ENCODE results near the gene ADGRA1. TPM values are rescaled to one million over a fixed set of nuclear protein-coding genes. Genes with fewer than 3 reads are reported as not detected.

The ADGRA1 gene
- total and polyA plus RNA-seq, 3 experiments from 2014 or later: not detected

DNA sequence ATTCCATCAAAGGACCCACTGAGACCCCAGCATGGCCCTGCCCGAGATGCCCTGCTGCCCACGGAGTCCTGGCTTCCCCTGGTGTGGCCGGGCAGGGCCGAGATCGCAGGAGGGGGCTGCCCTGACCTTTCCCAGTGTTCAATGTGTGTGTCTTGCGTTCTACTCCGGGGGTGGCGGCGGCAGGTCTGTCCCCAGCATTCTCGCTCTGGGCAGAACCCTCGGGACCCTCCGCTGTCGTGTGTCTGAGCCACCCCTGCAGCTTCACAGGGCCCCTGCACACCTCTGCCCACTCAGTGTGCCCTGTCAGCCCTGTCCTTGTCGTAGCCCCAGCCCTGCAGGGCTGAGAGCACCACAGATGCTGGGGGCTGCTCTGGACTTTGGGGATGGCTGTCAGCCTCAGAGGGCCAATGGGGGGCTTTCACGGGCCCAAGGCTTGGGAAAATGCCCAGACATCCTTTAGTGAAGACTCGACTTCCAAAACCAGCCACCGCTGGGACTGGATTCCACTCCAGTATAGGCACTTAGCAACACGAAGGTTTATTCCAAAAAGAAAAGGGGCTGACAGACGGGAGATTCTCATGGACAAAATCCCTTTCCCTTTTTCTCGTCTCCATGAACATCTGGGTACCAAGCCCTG, 42.3 kb downstream of the ADGRA1 start:
- H3K9me3 ChIP-seq (ENCODE audit: low read length): no peaks in the 10 kb centered on the region
- H3K4me3 ChIP-seq (ENCODE audit: low read length): no peak overlapping the region
- H3K4me1 ChIP-seq (ENCODE audit: insufficient read depth, low read length): no peaks in the 10 kb centered on the region
- POLR2A ChIA-PET: no interaction called here
- no peaks in the 10 kb centered on the region for H3K9me3 Mint-ChIP-seq
- H3K27ac ChIP-seq (ENCODE audit: low read depth, low read length): no peak overlapping the region
- no peak for DNase-seq
- no peak overlapping the region for H3K4me3 Mint-ChIP-seq
- H3K4me1 Mint-ChIP-seq: peaks cover under 1 to 2% (median 2%) of the 10 kb centered on the region in 3 donors
- no peak overlapping the region for H3K27ac Mint-ChIP-seq
- H3K27me3 Mint-ChIP-seq: peaks cover 2 to 5% of the 10 kb centered on the region in 2 donors
- no peaks in the 10 kb centered on the region for H3K36me3 Mint-ChIP-seq
- CTCF ChIA-PET: no interaction called here
- H3K27me3 ChIP-seq (ENCODE audit: insufficient read depth, low read length, poor library complexity, severe bottlenecking): no peaks in the 10 kb centered on the region
- no peaks in the 10 kb centered on the region for H3K36me3 ChIP-seq (ENCODE audit: insufficient read depth, low read length)

DNA sequence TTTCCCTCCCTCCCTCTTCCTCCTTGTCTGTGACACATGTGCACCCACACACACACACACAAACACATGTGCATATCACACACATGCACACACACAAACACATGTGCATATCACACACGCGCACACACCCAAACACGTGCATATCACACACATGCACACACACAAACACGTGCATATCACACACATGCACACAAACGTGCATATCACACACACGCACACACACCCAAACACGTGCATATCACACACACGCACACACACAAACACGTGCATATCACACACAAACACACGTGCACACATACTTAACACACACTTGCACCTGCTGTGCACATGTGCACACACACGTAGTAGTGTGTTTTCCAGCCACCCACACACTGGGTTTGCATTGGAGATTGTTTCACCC, 42.9 kb downstream of the ADGRA1 start:
- Histone ChIP-seq H3K4me1 (ENCODE audit: insufficient read depth, low read length) (no peaks in the 10 kb centered on the region), H3K36me3 (ENCODE audit: insufficient read depth, low read length) (no peaks in the 10 kb centered on the region), H3K4me3 (ENCODE audit: low read length) (no peak overlapping the region), H3K9me3 (ENCODE audit: low read length) (no peaks in the 10 kb centered on the region), H3K27me3 (ENCODE audit: insufficient read depth, low read length, poor library complexity, severe bottlenecking) (no peaks in the 10 kb centered on the region), H3K27ac (ENCODE audit: low read depth, low read length) (no peak overlapping the region)
- H3K27me3 Mint-ChIP-seq: peaks cover 0 to 2% of the 10 kb centered on the region in 2 donors
- ChIA-PET POLR2A (no interaction called here), CTCF (no interaction called here)
- no peaks in the 10 kb centered on the region for H3K9me3 Mint-ChIP-seq
- no peak for DNase-seq
- H3K4me1 Mint-ChIP-seq: no peaks in the 10 kb centered on the region
- no peaks in the 10 kb centered on the region for H3K36me3 Mint-ChIP-seq
- H3K27ac Mint-ChIP-seq: no peak overlapping the region
- H3K4me3 Mint-ChIP-seq: no peak overlapping the region

DNA sequence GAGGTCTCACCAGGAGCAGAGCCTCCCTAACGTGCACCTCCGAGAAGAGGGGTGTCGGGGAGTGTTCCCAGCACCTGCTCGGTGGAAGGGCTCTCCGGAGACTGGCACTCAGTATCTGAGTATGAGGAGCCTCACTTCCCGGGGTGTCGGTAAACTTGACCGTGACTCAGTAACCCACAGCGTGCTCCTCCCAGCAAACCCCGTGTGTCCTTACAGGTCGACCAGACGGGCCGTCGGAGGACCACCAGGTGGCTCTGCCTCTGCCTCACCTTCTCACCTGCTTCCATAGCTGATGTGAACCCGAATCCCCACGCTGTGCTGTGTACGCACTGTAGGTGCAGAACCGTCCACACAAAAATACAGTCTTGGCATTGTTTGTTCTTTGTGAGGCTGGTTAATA, 43.3 kb downstream of the ADGRA1 start:
- H3K27me3 ChIP-seq (ENCODE audit: insufficient read depth, low read length, poor library complexity, severe bottlenecking): no peaks in the 10 kb centered on the region
- ChIA-PET CTCF (no interaction called here), POLR2A (no interaction called here)
- H3K4me3 ChIP-seq (ENCODE audit: low read length): no peak overlapping the region
- no peaks in the 10 kb centered on the region for H3K9me3 Mint-ChIP-seq
- no peak overlapping the region for H3K27ac Mint-ChIP-seq
- no peak for DNase-seq
- H3K9me3 ChIP-seq (ENCODE audit: low read length): no peaks in the 10 kb centered on the region
- H3K36me3 ChIP-seq (ENCODE audit: insufficient read depth, low read length): no peaks in the 10 kb centered on the region
- no peak overlapping the region for H3K27ac ChIP-seq (ENCODE audit: low read depth, low read length)
- no peaks in the 10 kb centered on the region for H3K36me3 Mint-ChIP-seq
- H3K4me3 Mint-ChIP-seq: no peak overlapping the region
- H3K4me1 Mint-ChIP-seq: no peaks in the 10 kb centered on the region
- H3K4me1 ChIP-seq (ENCODE audit: insufficient read depth, low read length): no peaks in the 10 kb centered on the region
- H3K27me3 Mint-ChIP-seq: no peaks in the 10 kb centered on the region

DNA sequence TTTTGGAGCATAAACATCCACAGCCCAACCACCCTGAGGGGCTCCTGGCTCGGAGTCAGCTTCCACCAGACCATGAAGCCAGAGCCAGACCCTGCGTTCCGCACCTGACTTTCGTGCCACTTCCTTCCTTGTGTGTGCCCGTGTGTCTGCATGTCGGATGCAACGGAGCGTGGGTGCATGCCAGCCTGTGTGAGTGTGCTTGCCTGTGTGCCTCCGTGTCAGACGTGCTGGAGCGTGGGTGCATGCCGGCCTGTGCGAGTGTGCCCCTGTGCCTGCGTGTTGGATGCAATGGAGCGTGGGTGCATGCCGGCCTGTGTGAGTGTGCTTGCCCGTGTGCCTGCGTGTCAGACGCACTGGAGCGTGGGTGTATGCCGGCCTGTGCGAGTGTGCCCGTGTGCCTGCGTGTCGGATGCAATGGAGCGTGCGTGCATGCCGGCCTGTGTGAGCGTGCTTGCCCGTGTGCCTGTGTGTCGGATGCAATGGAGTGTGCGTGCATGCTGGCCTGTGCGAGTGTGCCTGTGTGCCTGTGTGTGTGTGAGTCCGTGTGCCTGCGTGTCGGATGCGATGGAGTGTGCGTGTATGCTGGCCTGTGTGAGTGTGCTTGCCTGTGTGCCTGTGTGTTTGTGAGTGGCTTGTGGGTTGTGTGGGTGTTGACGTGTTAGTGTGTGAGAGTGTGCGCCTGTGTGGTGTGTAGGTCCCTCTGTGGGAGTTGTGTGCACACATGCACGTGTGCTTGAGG, 44.2 kb downstream of the ADGRA1 start:
- H3K4me3 ChIP-seq (ENCODE audit: low read length): no peak overlapping the region
- no peaks in the 10 kb centered on the region for H3K36me3 ChIP-seq (ENCODE audit: insufficient read depth, low read length)
- Mint-ChIP-seq H3K27ac (peak overlapping the region in 1 of 8 donors; percentile 64), H3K9me3 (no peaks in the 10 kb centered on the region), H3K4me3 (no peak overlapping the region), H3K27me3 (no peaks in the 10 kb centered on the region), H3K36me3 (no peaks in the 10 kb centered on the region), H3K4me1 (no peaks in the 10 kb centered on the region)
- H3K27me3 ChIP-seq (ENCODE audit: insufficient read depth, low read length, poor library complexity, severe bottlenecking): no peaks in the 10 kb centered on the region
- no peak overlapping the region for H3K27ac ChIP-seq (ENCODE audit: low read depth, low read length)
- no peak for DNase-seq
- ChIA-PET CTCF (no interaction called here), POLR2A (no interaction called here)
- H3K9me3 ChIP-seq (ENCODE audit: low read length): no peaks in the 10 kb centered on the region
- no peaks in the 10 kb centered on the region for H3K4me1 ChIP-seq (ENCODE audit: insufficient read depth, low read length)

DNA sequence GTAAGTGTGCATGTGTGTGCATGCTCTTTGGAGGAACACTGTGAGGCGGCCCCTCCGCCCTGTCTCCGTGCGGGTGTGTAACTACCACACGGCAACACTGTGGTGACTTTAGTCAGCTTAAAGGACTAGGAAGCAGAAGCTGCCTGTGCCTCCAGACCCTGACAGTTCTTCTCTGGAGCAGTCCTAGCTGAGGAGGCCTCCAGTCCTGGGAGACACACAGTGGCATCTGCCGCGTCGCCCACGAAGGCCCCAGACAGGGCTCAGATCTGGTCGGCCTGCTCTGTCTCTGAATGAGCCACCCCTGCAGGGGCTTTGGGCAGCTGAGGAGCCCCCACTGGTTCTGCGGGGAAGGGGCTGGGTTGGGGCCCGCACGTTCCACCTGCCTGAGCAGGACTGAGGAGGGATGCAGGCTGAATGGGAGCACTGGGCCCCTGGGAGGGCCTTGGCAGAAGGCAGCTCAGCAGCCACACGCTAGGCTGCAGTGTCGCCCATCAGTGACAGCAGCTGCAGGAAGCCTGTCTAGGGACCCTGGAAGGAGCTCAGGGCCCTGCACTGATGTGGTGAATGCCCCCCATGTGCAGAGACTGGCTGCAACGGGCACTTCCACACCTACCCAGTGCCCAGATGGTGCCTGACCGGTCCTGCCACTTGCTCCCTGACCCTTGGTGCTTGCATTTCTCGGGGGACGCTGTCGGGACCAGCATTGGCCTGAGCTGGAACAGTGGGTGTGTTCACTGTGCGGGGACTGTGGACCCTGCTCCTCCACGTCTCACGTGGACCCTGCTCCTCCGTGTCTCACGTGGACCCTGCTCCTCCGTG, 45.0 kb downstream of the ADGRA1 start:
- H3K4me3 ChIP-seq (ENCODE audit: low read length): no peak overlapping the region
- H3K9me3 Mint-ChIP-seq: no peaks in the 10 kb centered on the region
- no peaks in the 10 kb centered on the region for H3K27me3 Mint-ChIP-seq
- H3K4me1 ChIP-seq (ENCODE audit: insufficient read depth, low read length): no peaks in the 10 kb centered on the region
- H3K9me3 ChIP-seq (ENCODE audit: low read length): no peaks in the 10 kb centered on the region
- no peak overlapping the region for H3K27ac ChIP-seq (ENCODE audit: low read depth, low read length)
- H3K27ac Mint-ChIP-seq: no peak overlapping the region
- POLR2A ChIA-PET: no interaction called here
- CTCF ChIA-PET: no interaction called here
- no peak for DNase-seq
- H3K27me3 ChIP-seq (ENCODE audit: insufficient read depth, low read length, poor library complexity, severe bottlenecking): no peaks in the 10 kb centered on the region
- no peak overlapping the region for H3K4me3 Mint-ChIP-seq
- H3K36me3 Mint-ChIP-seq: no peaks in the 10 kb centered on the region
- no peaks in the 10 kb centered on the region for H3K36me3 ChIP-seq (ENCODE audit: insufficient read depth, low read length)
- no peaks in the 10 kb centered on the region for H3K4me1 Mint-ChIP-seq

DNA sequence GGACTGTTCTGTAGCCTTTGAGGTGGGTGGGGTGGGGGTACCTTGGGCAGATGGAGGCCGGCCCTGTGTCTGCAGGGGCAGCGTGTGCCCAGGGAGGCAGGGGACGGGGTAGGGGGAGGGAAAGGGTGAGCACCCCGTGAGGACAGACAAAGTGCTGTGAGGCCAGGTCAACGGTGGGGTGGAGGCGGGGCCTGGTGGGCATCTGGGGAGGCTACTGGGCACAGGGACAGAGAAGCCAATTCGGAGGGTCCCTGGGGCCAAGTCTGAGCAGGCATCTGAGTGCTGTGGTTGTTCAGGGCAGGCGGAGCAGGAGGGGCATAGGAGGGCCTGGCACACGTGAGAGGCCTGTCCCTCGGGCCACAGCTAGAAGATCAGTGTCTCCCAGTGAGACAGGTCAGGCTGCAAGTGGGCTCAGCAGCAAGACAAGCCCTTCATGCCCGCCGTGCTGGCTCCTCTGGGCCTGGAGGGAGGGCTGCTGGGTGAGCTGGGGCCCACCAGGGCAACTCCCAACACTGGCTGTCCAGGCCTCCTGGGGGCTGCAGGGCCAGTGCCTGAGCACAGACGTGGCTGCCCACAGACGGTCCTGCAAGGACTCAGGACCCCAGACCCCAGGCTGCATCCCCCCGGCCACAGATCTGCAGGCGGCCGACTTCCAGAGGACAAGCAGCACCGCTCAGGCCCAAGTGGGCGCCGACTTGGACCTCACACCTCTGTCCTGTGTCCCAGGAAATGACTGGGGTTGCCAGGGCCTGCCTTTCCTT, 45.9 kb downstream of the ADGRA1 start:
- no peak overlapping the region for H3K27ac Mint-ChIP-seq
- Histone ChIP-seq H3K36me3 (ENCODE audit: insufficient read depth, low read length) (no peaks in the 10 kb centered on the region), H3K4me3 (ENCODE audit: low read length) (no peak overlapping the region), H3K4me1 (ENCODE audit: insufficient read depth, low read length) (no peaks in the 10 kb centered on the region), H3K9me3 (ENCODE audit: low read length) (no peaks in the 10 kb centered on the region), H3K27me3 (ENCODE audit: insufficient read depth, low read length, poor library complexity, severe bottlenecking) (no peaks in the 10 kb centered on the region), H3K27ac (ENCODE audit: low read depth, low read length) (no peak overlapping the region)
- no peaks in the 10 kb centered on the region for H3K27me3 Mint-ChIP-seq
- ChIA-PET CTCF (no interaction called here), POLR2A (no interaction called here)
- DNase-seq: no peak
- no peaks in the 10 kb centered on the region for H3K9me3 Mint-ChIP-seq
- no peaks in the 10 kb centered on the region for H3K4me1 Mint-ChIP-seq
- H3K36me3 Mint-ChIP-seq: no peaks in the 10 kb centered on the region
- no peak overlapping the region for H3K4me3 Mint-ChIP-seq

DNA sequence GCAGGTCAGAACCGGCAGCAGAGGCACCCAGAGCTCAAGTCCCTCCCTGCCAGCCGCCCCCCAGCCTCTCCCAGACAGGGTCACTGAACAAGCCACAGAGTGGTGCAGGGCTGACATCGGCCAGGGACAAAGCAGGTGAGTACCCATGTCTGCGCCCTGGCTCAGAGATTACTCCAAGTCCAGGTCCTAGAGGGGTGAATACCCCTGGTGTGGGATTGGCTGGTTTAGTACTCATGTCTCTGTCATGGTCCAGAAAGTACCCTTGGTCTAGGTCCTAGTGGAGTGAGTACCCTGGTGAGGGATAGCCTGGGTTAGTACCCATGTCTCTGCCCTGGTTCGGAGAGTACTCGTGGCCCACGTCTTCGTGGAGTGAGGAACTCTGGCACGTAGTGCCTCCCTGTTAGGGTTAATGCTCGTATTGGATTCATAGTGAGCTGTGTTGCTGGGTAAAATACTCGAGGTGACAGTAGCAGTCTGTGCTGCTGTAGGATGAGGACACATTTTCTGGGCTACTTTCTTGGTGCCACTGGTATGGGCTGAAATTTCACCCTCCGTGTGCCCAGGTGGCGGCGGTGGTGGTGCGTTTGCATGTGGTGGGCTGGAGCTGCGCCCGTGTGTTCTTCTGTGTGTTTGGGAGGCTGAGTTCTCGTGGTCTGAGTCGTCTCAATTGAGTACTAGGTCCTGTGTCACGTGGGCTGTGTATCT, 46.8 kb downstream of the ADGRA1 start:
- Mint-ChIP-seq H3K4me3 (no peak overlapping the region), H3K4me1 (no peaks in the 10 kb centered on the region), H3K27me3 (no peaks in the 10 kb centered on the region), H3K36me3 (no peaks in the 10 kb centered on the region), H3K9me3 (no peaks in the 10 kb centered on the region), H3K27ac (no peak overlapping the region)
- Histone ChIP-seq H3K9me3 (ENCODE audit: low read length) (no peaks in the 10 kb centered on the region), H3K4me1 (ENCODE audit: insufficient read depth, low read length) (no peaks in the 10 kb centered on the region), H3K4me3 (ENCODE audit: low read length) (no peak overlapping the region), H3K27ac (ENCODE audit: low read depth, low read length) (no peak overlapping the region), H3K27me3 (ENCODE audit: insufficient read depth, low read length, poor library complexity, severe bottlenecking) (no peaks in the 10 kb centered on the region), H3K36me3 (ENCODE audit: insufficient read depth, low read length) (no peaks in the 10 kb centered on the region)
- DNase-seq: no peak
- ChIA-PET CTCF (interaction anchor here (1.2 kb wide), 1 partner anchor 9 kb away, joined by 4 read pairs; no protein-coding TSS in a partner anchor), POLR2A (no interaction called here)
